ENCODE measurements around the gene VOPP1. TPM values are rescaled to one million over a fixed set of nuclear protein-coding genes. Genes with fewer than 3 reads are reported as not detected.
"Not testable (repeated sequence)": the region's sequence is repeated elsewhere in the genome, so short reads cannot be mapped to it uniquely, and the experiment has no call there.

Gene VOPP1
- total and polyA plus RNA-seq, 2 donors (not counting 1 experiment from before 2014, with no cell fraction given) = 52.1 to 70.7 TPM

DNA sequence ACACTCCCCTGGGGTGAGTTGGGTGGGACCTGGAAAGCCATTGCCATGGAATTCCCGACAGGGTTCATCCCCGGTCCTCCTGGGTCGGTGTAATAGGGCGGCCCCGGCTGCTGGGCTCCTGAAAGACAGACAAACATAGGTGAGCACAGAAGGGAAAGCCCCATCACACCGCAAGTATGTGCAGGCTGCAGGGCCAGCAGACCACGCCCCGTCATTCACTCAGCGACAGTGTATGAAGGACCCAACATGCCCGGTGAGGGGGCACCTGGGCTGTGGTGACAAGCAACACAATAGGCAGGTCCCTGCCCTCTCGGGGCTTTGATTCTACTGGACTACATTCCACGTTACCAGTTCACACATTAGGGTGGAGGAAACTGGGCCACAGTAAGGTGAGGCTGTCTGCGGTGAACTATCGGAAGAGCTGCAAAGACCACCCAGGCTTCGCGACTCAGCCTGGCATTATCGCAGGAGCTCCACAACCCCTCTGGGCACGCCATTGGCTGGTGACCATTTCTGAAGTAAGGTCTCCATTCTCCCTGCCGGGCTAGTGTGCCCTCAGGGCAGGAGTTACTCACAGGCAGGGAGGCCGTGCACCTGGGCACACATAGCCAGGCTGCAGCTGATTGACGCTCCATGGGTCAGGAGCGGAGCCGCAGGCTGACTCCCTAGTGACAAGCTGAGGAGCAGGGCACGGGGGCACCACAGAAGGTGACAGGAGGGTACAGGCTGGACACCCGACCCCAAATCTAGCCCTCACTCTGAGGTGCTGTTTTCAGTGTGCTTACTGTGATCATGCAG lies 99.2 kb downstream of the VOPP1 start:
- no peaks in the 10 kb centered on the region for H4K20me1 ChIP-seq (ENCODE audit: control insufficient read depth, extremely low read depth, insufficient read depth, low read length)
- DNase-seq (ENCODE audit: low read depth in 2 of 2) = no peak
- H3K9me3 ChIP-seq (ENCODE audit: control insufficient read depth, insufficient read depth, low read depth, low read length) = no peaks in the 10 kb centered on the region
- no peak overlapping the region for H3K27ac ChIP-seq (ENCODE audit: insufficient read depth, low read length)
- H3K9ac ChIP-seq (ENCODE audit: insufficient read depth, low read length) = no peak overlapping the region
- H3K27me3 ChIP-seq (ENCODE audit: control insufficient read depth, insufficient read depth, low read length) = no peaks in the 10 kb centered on the region
- no peaks in the 10 kb centered on the region for H3K36me3 ChIP-seq (ENCODE audit: control insufficient read depth, insufficient read depth, low read length)
- TF ChIP-seq EZH2 (IDR thresholded peaks at IDR 0.05; ENCODE audit: low read length, missing control alignments) (no peak), CTCF (conservative IDR thresholded peaks at IDR 0.05 in 1 of 2, IDR thresholded peaks at IDR 0.05 in 1 of 2; ENCODE audit: low read depth in 1 of 2, low read length in 2 of 2) (no peak)
- peaks cover 17% of the 10 kb centered on the region for H3K4me1 ChIP-seq (ENCODE audit: control insufficient read depth, extremely low read depth, insufficient read depth, low read length)
- H3K79me2 ChIP-seq (ENCODE audit: control insufficient read depth, insufficient read depth, low read length) = no peaks in the 10 kb centered on the region
- H3K4me3 ChIP-seq (replicated peaks in 1 of 4; ENCODE audit: control extremely low read depth in 1 of 4, insufficient read depth in 1 of 4, low read depth in 3 of 4, low read length in 4 of 4) = no peak overlapping the region
- no peak overlapping the region for H3K4me2 ChIP-seq (ENCODE audit: extremely low read depth, insufficient read depth, low read length)
- no peak overlapping the region for H2AFZ ChIP-seq (ENCODE audit: low read length)

- H3K4me2 ChIP-seq (ENCODE audit: extremely low read depth, insufficient read depth, low read length); H3K79me2 ChIP-seq (ENCODE audit: control insufficient read depth, insufficient read depth, low read length); H3K27ac ChIP-seq (ENCODE audit: insufficient read depth, low read length); DNase-seq (ENCODE audit: low read depth in 2 of 2); H3K9ac ChIP-seq (ENCODE audit: insufficient read depth, low read length); H3K27me3 ChIP-seq (ENCODE audit: control insufficient read depth, insufficient read depth, low read length); H3K36me3 ChIP-seq (ENCODE audit: control insufficient read depth, insufficient read depth, low read length); H2AFZ ChIP-seq (ENCODE audit: low read length); H4K20me1 ChIP-seq (ENCODE audit: control insufficient read depth, extremely low read depth, insufficient read depth, low read length); H3K4me3 ChIP-seq (replicated peaks in 1 of 4; ENCODE audit: control extremely low read depth in 1 of 4, insufficient read depth in 1 of 4, low read depth in 3 of 4, low read length in 4 of 4); H3K9me3 ChIP-seq (ENCODE audit: control insufficient read depth, insufficient read depth, low read depth, low read length): not testable (repeated sequence)
- peaks cover 12% of the 10 kb centered on the region for H3K4me1 ChIP-seq (ENCODE audit: control insufficient read depth, extremely low read depth, insufficient read depth, low read length)
Measured at GRCh38 chr7:55472406-55472805, 99.9 kb downstream of the VOPP1 start.

DNA sequence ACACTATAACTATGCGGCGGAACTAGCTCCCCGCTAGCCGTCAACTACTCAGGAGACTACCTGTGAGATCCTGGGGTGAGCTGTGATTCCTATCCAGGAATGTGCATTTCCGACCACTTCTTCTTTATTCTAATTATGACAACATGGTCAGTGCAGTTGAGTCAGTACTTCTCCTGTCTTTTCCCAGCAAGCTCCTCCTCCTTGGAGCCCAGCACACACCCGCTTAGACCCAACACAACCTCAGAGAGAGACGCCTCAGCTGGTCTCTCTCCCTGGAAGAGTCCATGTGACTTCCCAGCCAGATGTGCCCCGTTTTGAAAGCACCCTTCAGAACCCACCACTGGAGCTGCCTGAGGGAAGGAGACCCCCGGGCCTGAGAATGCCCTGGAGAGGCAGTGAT lies 100.7 kb downstream of the VOPP1 start:
- not testable (repeated sequence) for H3K27me3 ChIP-seq (ENCODE audit: control insufficient read depth, insufficient read depth, low read length); DNase-seq (ENCODE audit: low read depth in 2 of 2); H3K4me3 ChIP-seq (replicated peaks in 1 of 4; ENCODE audit: control extremely low read depth in 1 of 4, insufficient read depth in 1 of 4, low read depth in 3 of 4, low read length in 4 of 4); H3K27ac ChIP-seq (ENCODE audit: insufficient read depth, low read length); H3K36me3 ChIP-seq (ENCODE audit: control insufficient read depth, insufficient read depth, low read length); H4K20me1 ChIP-seq (ENCODE audit: control insufficient read depth, extremely low read depth, insufficient read depth, low read length); H3K4me1 ChIP-seq (ENCODE audit: control insufficient read depth, extremely low read depth, insufficient read depth, low read length); H3K9ac ChIP-seq (ENCODE audit: insufficient read depth, low read length); H3K4me2 ChIP-seq (ENCODE audit: extremely low read depth, insufficient read depth, low read length); H3K9me3 ChIP-seq (ENCODE audit: control insufficient read depth, insufficient read depth, low read depth, low read length); H3K79me2 ChIP-seq (ENCODE audit: control insufficient read depth, insufficient read depth, low read length); H2AFZ ChIP-seq (ENCODE audit: low read length)

DNA sequence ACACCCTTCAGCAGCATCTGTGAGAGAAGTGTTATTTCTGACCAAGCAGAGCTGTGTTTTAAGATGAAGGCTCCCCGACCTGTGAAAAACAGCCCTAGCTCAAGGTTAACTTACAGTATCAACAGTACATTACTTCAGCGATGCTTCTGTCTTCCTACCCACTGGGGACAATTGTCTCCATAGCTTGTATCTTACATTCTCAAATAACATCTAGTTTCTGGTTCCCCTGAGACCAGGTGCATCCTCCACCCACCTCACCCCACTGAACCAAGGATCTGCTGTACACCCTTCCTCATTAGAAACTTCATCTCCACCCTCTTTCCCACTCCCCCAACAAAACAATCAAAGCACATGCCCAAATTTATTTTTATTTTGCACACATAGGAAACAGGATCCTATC lies 102.0 kb downstream of the VOPP1 start:
- Histone ChIP-seq H4K20me1 (ENCODE audit: control insufficient read depth, extremely low read depth, insufficient read depth, low read length) (no peaks in the 10 kb centered on the region), H2AFZ (ENCODE audit: low read length) (no peak overlapping the region), H3K9me3 (ENCODE audit: control insufficient read depth, insufficient read depth, low read depth, low read length) (no peaks in the 10 kb centered on the region), H3K27me3 (ENCODE audit: control insufficient read depth, insufficient read depth, low read length) (no peaks in the 10 kb centered on the region), H3K4me1 (ENCODE audit: control insufficient read depth, extremely low read depth, insufficient read depth, low read length) (no peaks in the 10 kb centered on the region), H3K36me3 (ENCODE audit: control insufficient read depth, insufficient read depth, low read length) (peaks cover 1% of the 10 kb centered on the region), H3K4me3 (replicated peaks in 1 of 4; ENCODE audit: control extremely low read depth in 1 of 4, insufficient read depth in 1 of 4, low read depth in 3 of 4, low read length in 4 of 4) (no peak overlapping the region), H3K79me2 (ENCODE audit: control insufficient read depth, insufficient read depth, low read length) (no peaks in the 10 kb centered on the region), H3K9ac (ENCODE audit: insufficient read depth, low read length) (no peak overlapping the region), H3K4me2 (ENCODE audit: extremely low read depth, insufficient read depth, low read length) (no peak overlapping the region), H3K27ac (ENCODE audit: insufficient read depth, low read length) (no peak overlapping the region)
- TF ChIP-seq EZH2 (IDR thresholded peaks at IDR 0.05; ENCODE audit: low read length, missing control alignments) (no peak), CTCF (conservative IDR thresholded peaks at IDR 0.05 in 1 of 2, IDR thresholded peaks at IDR 0.05 in 1 of 2; ENCODE audit: low read depth in 1 of 2, low read length in 2 of 2) (no peak)
- no peak for DNase-seq (ENCODE audit: low read depth in 2 of 2)
